ENCODE data around the gene LRIG2. TPM values are rescaled to one million over a fixed set of nuclear protein-coding genes. Genes with fewer than 3 reads are reported as not detected.

The LRIG2 gene
- total and polyA plus RNA-seq, 2 donors (not counting 1 experiment from before 2014, with no cell fraction given), result 12.4 to 30.6 TPM

DNA sequence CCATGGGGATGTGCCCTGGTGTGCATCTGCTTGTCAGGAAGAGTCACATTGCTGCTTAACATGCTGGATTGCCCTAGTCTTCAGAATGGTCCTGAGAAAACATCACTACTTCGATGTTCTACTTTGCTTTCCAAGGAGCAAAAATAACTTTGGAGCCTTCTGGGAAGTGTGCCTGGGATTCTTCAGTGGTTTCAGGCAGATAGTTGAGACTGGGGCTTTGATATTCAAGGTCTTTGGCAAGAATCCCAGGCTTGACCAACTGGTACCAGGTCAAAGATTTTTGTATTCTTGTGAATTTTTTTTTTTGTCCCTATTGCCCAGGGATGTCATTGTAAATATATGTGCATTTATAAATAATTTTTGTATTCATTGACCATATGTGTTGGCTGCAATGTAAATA, 51.4 kb downstream of the LRIG2 start:
- Histone ChIP-seq H3K4me1 (ENCODE audit: control insufficient read depth in 2 of 2, insufficient read depth in 2 of 2, low read length in 2 of 2) (no peaks in the 10 kb centered on the region), H3K27ac (ENCODE audit: low read length in 2 of 2) (no peak overlapping the region), H2AFZ (ENCODE audit: insufficient read depth, low read depth, low read length, poor library complexity, severe bottlenecking) (no peak overlapping the region), H3K4me2 (replicated peaks; ENCODE audit: low read depth, low read length, poor library complexity, severe bottlenecking) (no peak overlapping the region), H3K4me3 (ENCODE audit: control extremely low read depth in 1 of 5, extremely low read depth in 1 of 5, insufficient read depth in 1 of 5, low read depth in 2 of 5, low read length in 4 of 5) (no peak overlapping the region), H4K20me1 (ENCODE audit: control insufficient read depth, insufficient read depth, low read length, poor library complexity, severe bottlenecking) (peaks cover 5% of the 10 kb centered on the region), H3K79me2 (ENCODE audit: control insufficient read depth, insufficient read depth, low read length) (no peaks in the 10 kb centered on the region), H3K27me3 (replicated peaks in 1 of 4; ENCODE audit: control extremely low read depth in 1 of 4, control insufficient read depth in 3 of 4, insufficient read depth in 4 of 4, low read length in 3 of 4) (no peaks in the 10 kb centered on the region), H3K36me3 (replicated peaks in 1 of 2; ENCODE audit: control extremely low read depth in 1 of 2, control insufficient read depth in 1 of 2, extremely low read depth in 1 of 2, insufficient read depth in 2 of 2, low read length in 1 of 2) (peaks cover 10 to 68% of the 10 kb centered on the region in 2 experiments), H3K9ac (ENCODE audit: low read length) (no peak overlapping the region), H3K9me3 (ENCODE audit: control extremely low read depth in 1 of 3, control insufficient read depth in 2 of 3, insufficient read depth in 1 of 3, low read length in 2 of 3) (no peaks in the 10 kb centered on the region)
- Mint-ChIP-seq H3K27ac (no peak overlapping the region), H3K27me3 (no peaks in the 10 kb centered on the region), H3K4me3 (no peak overlapping the region), H3K4me1 (no peaks in the 10 kb centered on the region), H3K9me3 (ENCODE audit: insufficient read depth) (no peaks in the 10 kb centered on the region)
- TF ChIP-seq, protein P1, sequence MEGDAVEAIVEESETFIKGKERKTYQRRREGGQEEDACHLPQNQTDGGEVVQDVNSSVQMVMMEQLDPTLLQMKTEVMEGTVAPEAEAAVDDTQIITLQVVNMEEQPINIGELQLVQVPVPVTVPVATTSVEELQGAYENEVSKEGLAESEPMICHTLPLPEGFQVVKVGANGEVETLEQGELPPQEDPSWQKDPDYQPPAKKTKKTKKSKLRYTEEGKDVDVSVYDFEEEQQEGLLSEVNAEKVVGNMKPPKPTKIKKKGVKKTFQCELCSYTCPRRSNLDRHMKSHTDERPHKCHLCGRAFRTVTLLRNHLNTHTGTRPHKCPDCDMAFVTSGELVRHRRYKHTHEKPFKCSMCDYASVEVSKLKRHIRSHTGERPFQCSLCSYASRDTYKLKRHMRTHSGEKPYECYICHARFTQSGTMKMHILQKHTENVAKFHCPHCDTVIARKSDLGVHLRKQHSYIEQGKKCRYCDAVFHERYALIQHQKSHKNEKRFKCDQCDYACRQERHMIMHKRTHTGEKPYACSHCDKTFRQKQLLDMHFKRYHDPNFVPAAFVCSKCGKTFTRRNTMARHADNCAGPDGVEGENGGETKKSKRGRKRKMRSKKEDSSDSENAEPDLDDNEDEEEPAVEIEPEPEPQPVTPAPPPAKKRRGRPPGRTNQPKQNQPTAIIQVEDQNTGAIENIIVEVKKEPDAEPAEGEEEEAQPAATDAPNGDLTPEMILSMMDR (IDR thresholded peaks at IDR 0.05), result no peak
- TF ChIP-seq EZH2 (IDR thresholded peaks at IDR 0.05; ENCODE audit: borderline replicate concordance, insufficient read depth, low read depth, low read length, poor library complexity, severe bottlenecking), result no peak
- DNase-seq (no peak), ATAC-seq (ENCODE audit: low read depth) (no peak)
- 100% methylated on average over 1 of the region's 1 CpG for WGBS (ENCODE audit: insufficient coverage)
- intact Hi-C loops (cut with micrococcal nuclease), result no loop called here
- CTCF ChIA-PET, result no interaction called here
- POLR2A ChIA-PET, result no interaction called here

DNA sequence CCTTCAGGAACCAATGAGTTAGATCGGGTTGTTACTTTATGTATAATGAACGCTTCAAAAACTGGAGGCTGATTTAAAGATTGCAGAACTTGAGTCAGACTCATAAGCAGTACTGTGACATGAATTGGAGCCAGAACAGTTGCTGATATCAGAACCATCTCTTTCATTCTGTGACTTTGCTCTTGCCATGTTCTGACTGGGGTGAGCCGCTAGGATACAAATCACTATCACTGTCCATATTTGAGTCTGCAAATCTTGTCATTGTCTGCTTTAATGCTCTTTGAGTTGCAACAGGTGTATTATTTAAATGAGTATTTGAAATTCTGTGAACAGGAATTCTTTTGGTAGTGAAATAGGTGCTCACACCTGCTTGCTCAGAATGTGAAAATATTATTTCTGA, 52.5 kb downstream of the LRIG2 start:
- H3K27ac Mint-ChIP-seq, result no peak overlapping the region
- no peaks in the 10 kb centered on the region for H3K4me1 Mint-ChIP-seq
- H3K27ac ChIP-seq (ENCODE audit: low read length in 2 of 2), result no peak overlapping the region
- ATAC-seq (ENCODE audit: low read depth), result no peak
- H3K4me3 ChIP-seq (ENCODE audit: control extremely low read depth in 1 of 5, extremely low read depth in 1 of 5, insufficient read depth in 1 of 5, low read depth in 2 of 5, low read length in 4 of 5), result no peak overlapping the region
- H3K27me3 Mint-ChIP-seq, result no peaks in the 10 kb centered on the region
- no peaks in the 10 kb centered on the region for H3K9me3 ChIP-seq (ENCODE audit: control extremely low read depth in 1 of 3, control insufficient read depth in 2 of 3, insufficient read depth in 1 of 3, low read length in 2 of 3)
- H3K4me2 ChIP-seq (replicated peaks; ENCODE audit: low read depth, low read length, poor library complexity, severe bottlenecking), result no peak overlapping the region
- TF ChIP-seq, protein P1 (IDR thresholded peaks at IDR 0.05), result no peak
- TF ChIP-seq EZH2 (IDR thresholded peaks at IDR 0.05; ENCODE audit: borderline replicate concordance, insufficient read depth, low read depth, low read length, poor library complexity, severe bottlenecking), result no peak
- no peaks in the 10 kb centered on the region for H3K79me2 ChIP-seq (ENCODE audit: control insufficient read depth, insufficient read depth, low read length)
- no peak overlapping the region for H3K9ac ChIP-seq (ENCODE audit: low read length)
- no peaks in the 10 kb centered on the region for H3K27me3 ChIP-seq (replicated peaks in 1 of 4; ENCODE audit: control extremely low read depth in 1 of 4, control insufficient read depth in 3 of 4, insufficient read depth in 4 of 4, low read length in 3 of 4)
- H4K20me1 ChIP-seq (ENCODE audit: control insufficient read depth, insufficient read depth, low read length, poor library complexity, severe bottlenecking), result peaks cover 5% of the 10 kb centered on the region
- DNase-seq, result no peak
- 100% methylated on average over 1 of the region's 3 CpGs for WGBS (ENCODE audit: insufficient coverage)
- H3K36me3 ChIP-seq (replicated peaks in 1 of 2; ENCODE audit: control extremely low read depth in 1 of 2, control insufficient read depth in 1 of 2, extremely low read depth in 1 of 2, insufficient read depth in 2 of 2, low read length in 1 of 2), result peaks cover 9 to 57% of the 10 kb centered on the region in 2 experiments
- H2AFZ ChIP-seq (ENCODE audit: insufficient read depth, low read depth, low read length, poor library complexity, severe bottlenecking), result no peak overlapping the region
- H3K4me3 Mint-ChIP-seq, result no peak overlapping the region
- no peaks in the 10 kb centered on the region for H3K9me3 Mint-ChIP-seq (ENCODE audit: insufficient read depth)
- intact Hi-C loops (cut with micrococcal nuclease), result no loop called here
- H3K4me1 ChIP-seq (ENCODE audit: control insufficient read depth in 2 of 2, insufficient read depth in 2 of 2, low read length in 2 of 2), result no peaks in the 10 kb centered on the region
- POLR2A ChIA-PET, result no interaction called here
- CTCF ChIA-PET, result no interaction called here

Measured in B cell (primary cell).